ENCODE data around the gene DLGAP4.

GRCh38 chr20:36339646-36340592 is 33.8 kb downstream of the DLGAP4 start:
- TF ChIP-seq POLR2AphosphoS5 (IDR thresholded peaks at IDR 0.05) (no peak), CTCF (IDR thresholded peaks at IDR 0.05 in 8 of 11, conservative IDR thresholded peaks at IDR 0.05 in 3 of 11) (no peak)
